Measurements from ENCODE around the gene NCAM1.
"Not testable (repeated sequence)": the region's sequence is repeated elsewhere in the genome, so short reads cannot be mapped to it uniquely, and the experiment has no call there.

NCAM1 gene

GRCh38 chr11:112961146-112961668, at the start of gene NCAM1:
Gene NCAM1 (plus strand): TSS chr11:112961420.
- Histone ChIP-seq H3K36me3 (ENCODE audit: low read length) (no peaks in the 10 kb centered on the region), H3K9me2 (replicated peaks; ENCODE audit: insufficient read depth, low read length) (no peaks in the 10 kb centered on the region), H3K4me3 (ENCODE audit: insufficient read depth, low read length, poor library complexity, severe bottlenecking) (no peak within 1 kb of the TSS), H3F3A (ENCODE audit: insufficient read depth) (no peaks in the 10 kb centered on the region), H3K9ac (ENCODE audit: low read length) (no peak within 1 kb of the TSS), H4K20me1 (ENCODE audit: low read depth, low read length) (no peaks in the 10 kb centered on the region), H3K27ac (ENCODE audit: low read depth, low read length) (no peak within 1 kb of the TSS), H3K79me2 (ENCODE audit: insufficient read depth, low read length) (no peaks in the 10 kb centered on the region), H3K4me2 (ENCODE audit: low read depth, low read length, poor library complexity, severe bottlenecking) (no peak within 1 kb of the TSS), H2AFZ (ENCODE audit: low read depth, low read length, severe bottlenecking) (no peak within 1 kb of the TSS), H3K9me3 (ENCODE audit: insufficient read depth, low read length) (no peaks in the 10 kb centered on the region), H3K27me3 (ENCODE audit: low read length) (no peaks in the 10 kb centered on the region)
- TF ChIP-seq CTCF (IDR thresholded peaks at IDR 0.05; ENCODE audit: insufficient read depth, low read length, poor library complexity, severe bottlenecking) (no peak), EZH2phosphoT487 (conservative IDR thresholded peaks at IDR 0.05; ENCODE audit: low read length) (no peak)

GRCh38 chr11:112922606-112923005, 38.6 kb upstream of the NCAM1 start:
- Histone ChIP-seq H3K79me2 (ENCODE audit: insufficient read depth, low read length) (no peaks in the 10 kb centered on the region), H3K27me3 (ENCODE audit: low read length) (no peaks in the 10 kb centered on the region), H3F3A (ENCODE audit: insufficient read depth) (no peaks in the 10 kb centered on the region), H3K4me3 (ENCODE audit: insufficient read depth, low read length, poor library complexity, severe bottlenecking) (no peak overlapping the region), H3K27ac (ENCODE audit: low read depth, low read length) (no peak overlapping the region), H4K20me1 (ENCODE audit: low read depth, low read length) (no peaks in the 10 kb centered on the region), H3K36me3 (ENCODE audit: low read length) (no peaks in the 10 kb centered on the region), H3K9me3 (ENCODE audit: insufficient read depth, low read length) (no peaks in the 10 kb centered on the region), H3K4me2 (ENCODE audit: low read depth, low read length, poor library complexity, severe bottlenecking) (no peak overlapping the region), H3K9me2 (replicated peaks; ENCODE audit: insufficient read depth, low read length) (no peaks in the 10 kb centered on the region), H2AFZ (ENCODE audit: low read depth, low read length, severe bottlenecking) (no peak overlapping the region), H3K9ac (ENCODE audit: low read length) (no peak overlapping the region)
- TF ChIP-seq EZH2phosphoT487 (conservative IDR thresholded peaks at IDR 0.05; ENCODE audit: low read length) (no peak), CTCF (IDR thresholded peaks at IDR 0.05; ENCODE audit: insufficient read depth, low read length, poor library complexity, severe bottlenecking) (no peak)

- H3K9ac ChIP-seq (ENCODE audit: low read length); H2AFZ ChIP-seq (ENCODE audit: low read depth, low read length, severe bottlenecking); H4K20me1 ChIP-seq (ENCODE audit: low read depth, low read length); H3K9me3 ChIP-seq (ENCODE audit: insufficient read depth, low read length); H3K79me2 ChIP-seq (ENCODE audit: insufficient read depth, low read length); H3K27me3 ChIP-seq (ENCODE audit: low read length); H3K4me3 ChIP-seq (ENCODE audit: insufficient read depth, low read length, poor library complexity, severe bottlenecking); H3F3A ChIP-seq (ENCODE audit: insufficient read depth); H3K9me2 ChIP-seq (replicated peaks; ENCODE audit: insufficient read depth, low read length); H3K4me2 ChIP-seq (ENCODE audit: low read depth, low read length, poor library complexity, severe bottlenecking); H3K27ac ChIP-seq (ENCODE audit: low read depth, low read length); H3K36me3 ChIP-seq (ENCODE audit: low read length): not testable (repeated sequence)
These were observed 36.4 kb upstream of the NCAM1 start for GRCh38 chr11:112924836-112925235.

GRCh38 chr11:112925516-112926310, 35.5 kb upstream of the NCAM1 start:
- no peaks in the 10 kb centered on the region for H3K9me3 ChIP-seq (ENCODE audit: insufficient read depth, low read length)

More at GRCh38 chr11:112925516-112926310, 35.5 kb upstream of the NCAM1 start:
- H4K20me1 ChIP-seq (ENCODE audit: low read depth, low read length) = no peaks in the 10 kb centered on the region
- no peaks in the 10 kb centered on the region for H3K9me2 ChIP-seq (replicated peaks; ENCODE audit: insufficient read depth, low read length)
- no peaks in the 10 kb centered on the region for H3K36me3 ChIP-seq (ENCODE audit: low read length)
- no peak overlapping the region for H3K27ac ChIP-seq (ENCODE audit: low read depth, low read length)
- no peaks in the 10 kb centered on the region for H3K79me2 ChIP-seq (ENCODE audit: insufficient read depth, low read length)
- H3K4me3 ChIP-seq (ENCODE audit: insufficient read depth, low read length, poor library complexity, severe bottlenecking) = no peak overlapping the region
- no peaks in the 10 kb centered on the region for H3K27me3 ChIP-seq (ENCODE audit: low read length)
- H2AFZ ChIP-seq (ENCODE audit: low read depth, low read length, severe bottlenecking) = no peak overlapping the region
- H3K9ac ChIP-seq (ENCODE audit: low read length) = no peak overlapping the region
- no peak overlapping the region for H3K4me2 ChIP-seq (ENCODE audit: low read depth, low read length, poor library complexity, severe bottlenecking)
- no peaks in the 10 kb centered on the region for H3F3A ChIP-seq (ENCODE audit: insufficient read depth)
- no peak for TF ChIP-seq EZH2phosphoT487 (conservative IDR thresholded peaks at IDR 0.05; ENCODE audit: low read length)
- TF ChIP-seq CTCF (IDR thresholded peaks at IDR 0.05; ENCODE audit: insufficient read depth, low read length, poor library complexity, severe bottlenecking) = no peak

Data from SU-DHL-6 (cell line).